Ureter (tissue), 1 donor: Measurements from ENCODE around the gene CAMK2B. TPM values are rescaled to one million over a fixed set of nuclear protein-coding genes. Genes with fewer than 3 reads are reported as not detected.

Source experiments
- DNase-seq: peaks from one replicate; pipeline ENCODE4 v3.0.0-alpha.2; 2020; ENCODE audit warnings: low spot score
- total RNA-seq: library from RNA; stranded (reverse); gene quantifications from one replicate; pipeline ENCODE4 v1.2.4, GENCODE V29; 2023
- donor health status: DM: yes; HTN: yes; CAD: no.

Gene CAMK2B
- total RNA-seq, 1 donor from 2014 or later: not detected

DNA sequence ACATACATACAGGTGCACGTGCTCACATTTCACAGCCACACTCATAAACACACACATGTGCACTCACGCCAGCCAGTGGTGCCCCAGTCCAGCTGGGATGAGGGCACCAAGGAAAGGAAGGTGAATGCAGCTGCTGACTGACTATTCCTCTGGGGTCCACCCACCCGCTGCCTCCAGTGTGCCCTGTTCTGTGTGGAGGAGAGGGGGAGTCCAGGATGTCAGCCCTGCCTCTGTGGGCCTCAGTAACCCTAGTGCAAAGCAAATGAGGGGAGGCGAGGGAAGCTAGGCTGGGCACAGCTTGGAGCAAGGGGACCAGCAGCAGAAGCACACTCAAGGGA, 67.0 kb downstream of the CAMK2B start:
- DNase-seq: no peak

DNA sequence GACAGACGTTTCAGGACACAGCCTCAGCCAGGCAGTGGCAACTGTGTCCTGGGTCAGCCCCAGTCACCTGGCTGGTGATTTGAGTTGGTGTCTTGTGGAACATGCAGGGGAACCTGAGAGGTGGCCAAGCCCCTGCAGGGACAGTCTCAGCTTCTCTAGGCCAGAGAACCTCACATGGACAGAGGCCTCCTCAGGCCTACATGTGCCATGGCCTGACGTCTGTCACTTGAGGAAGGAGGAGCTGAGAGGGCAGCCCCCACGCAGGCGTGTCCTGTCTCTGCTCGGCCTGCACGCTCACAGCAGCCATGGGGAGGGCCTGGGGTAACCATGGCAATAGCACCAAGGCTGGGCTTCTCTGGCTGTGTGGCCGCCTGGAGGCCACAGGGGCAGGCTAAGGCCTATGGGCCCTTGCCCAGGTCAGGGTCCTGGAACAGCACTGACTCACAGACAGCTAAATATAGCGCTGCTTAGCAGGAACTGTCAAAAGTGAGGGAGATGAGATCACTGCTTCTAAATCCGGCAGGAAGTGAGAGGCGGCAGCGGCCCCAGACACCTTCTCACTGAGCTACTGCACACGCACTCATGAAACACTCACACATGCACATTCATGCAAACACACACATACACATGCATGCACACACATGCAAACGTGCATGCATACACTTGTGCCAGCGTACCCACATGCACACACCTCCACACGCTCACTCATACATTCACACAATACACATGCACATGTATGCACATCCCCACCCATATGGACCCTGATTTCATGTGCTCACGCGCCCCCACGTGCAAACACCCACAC, 67.6 kb downstream of the CAMK2B start:
- DNase-seq: peak; percentile 61

DNA sequence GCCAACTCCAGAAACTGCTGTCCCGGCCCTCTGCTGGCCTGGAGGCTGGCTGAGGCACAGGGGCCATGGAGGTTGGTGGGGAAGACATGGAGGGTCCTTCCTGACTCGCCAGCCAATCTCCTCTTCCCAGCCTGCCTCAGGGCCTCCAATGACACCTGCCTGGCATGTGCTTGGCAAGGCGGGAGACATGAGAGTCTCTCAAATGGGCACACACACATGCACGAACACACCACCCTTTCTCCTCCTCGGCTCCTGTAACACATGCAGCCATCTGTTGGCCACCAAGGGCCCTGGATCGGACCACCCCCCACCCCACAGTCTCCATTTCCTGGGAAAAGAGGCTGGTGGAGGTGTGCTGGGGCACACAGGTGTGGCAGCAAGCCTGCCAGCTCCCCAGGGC, 68.2 kb downstream of the CAMK2B start:
- DNase-seq: no peak

DNA sequence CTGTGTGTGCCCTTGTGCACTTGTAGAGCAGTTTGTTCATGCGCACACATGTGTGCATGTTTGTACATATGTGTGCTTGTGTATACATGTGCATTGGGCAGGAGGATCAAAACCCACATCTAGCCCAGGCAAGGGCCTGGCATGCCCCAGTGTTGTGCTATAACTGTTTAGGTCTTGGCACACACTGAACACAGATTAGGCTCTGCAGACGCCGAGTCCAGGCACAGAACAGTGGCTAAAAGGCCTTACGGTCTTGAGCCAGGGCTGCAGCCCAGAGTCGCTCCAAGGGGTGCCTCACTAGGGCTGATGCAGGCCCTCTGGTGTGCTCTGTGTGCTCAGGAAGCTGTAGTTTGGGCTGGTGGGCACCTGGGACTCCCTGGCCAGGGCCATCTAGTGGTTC, 68.9 kb downstream of the CAMK2B start:
- no peak for DNase-seq

DNA sequence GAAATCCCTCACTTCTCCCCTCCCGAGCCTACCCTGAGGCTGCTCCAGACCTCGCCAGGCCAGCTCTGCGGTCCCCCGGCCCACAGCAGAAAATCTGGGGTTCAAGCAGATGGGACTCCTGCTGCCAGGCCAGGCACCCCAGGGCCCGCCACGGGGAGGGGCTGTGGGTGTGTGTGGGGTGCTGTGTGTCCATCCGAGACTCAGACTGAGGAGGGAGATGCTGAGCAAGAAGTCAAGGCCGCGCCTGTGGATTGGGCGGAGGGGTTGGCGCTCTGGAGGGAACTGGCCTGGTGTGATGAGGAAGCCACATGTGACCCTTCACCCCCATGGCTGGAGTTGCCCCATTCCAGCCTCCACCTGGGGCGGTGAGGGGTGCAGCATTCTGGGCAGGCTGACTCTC, 73.5 kb downstream of the CAMK2B start:
- no peak for DNase-seq

DNA sequence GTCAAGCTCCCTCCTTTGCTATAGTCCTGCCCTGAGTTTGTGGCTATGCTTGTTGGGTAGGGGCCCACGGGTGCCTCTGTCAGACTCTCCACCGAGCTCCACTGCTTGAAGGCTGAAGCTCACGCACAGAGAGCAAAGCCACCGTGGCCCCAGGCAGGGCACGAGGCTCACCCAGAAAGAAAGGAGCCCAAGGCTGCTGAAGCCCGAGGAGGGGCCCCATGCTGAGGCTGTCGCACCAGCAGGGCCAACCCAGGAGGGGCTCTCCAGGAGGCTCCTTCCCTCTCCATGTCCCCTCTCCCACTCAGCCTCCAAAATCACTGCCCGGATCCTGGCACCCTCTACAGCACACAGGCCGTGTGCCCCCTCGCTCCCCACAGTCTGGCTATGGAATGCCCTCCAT, 74.1 kb downstream of the CAMK2B start:
- DNase-seq: no peak

DNA sequence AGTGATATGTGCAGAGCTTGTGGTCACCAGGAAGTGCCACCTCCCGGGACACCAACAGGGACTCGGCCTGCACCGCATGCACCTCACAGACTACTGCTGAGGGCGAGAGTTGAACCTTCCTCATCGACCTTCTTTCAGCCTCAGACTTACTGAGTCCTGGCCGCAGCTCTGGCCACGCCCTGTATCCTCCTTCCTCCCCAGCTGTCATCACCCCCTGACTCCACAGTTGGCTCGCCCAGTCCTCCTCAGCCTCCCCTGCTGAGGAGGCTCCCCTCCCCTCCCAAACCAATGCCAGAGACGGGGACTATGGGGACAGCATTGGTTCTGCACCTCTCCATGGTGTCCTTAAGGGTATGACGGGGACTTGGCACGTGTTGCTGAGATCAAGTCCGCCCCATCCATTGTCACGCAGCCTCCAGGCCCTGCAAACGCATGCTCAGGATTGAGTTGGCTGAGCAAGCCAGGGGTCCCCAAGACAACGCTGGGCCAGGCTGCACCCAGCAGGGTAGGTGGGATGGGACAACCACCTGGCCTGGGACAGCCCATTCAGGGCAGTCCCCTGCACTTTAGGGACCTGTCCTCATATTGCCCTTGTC, 75.7 kb downstream of the CAMK2B start:
- DNase-seq: no peak

DNA sequence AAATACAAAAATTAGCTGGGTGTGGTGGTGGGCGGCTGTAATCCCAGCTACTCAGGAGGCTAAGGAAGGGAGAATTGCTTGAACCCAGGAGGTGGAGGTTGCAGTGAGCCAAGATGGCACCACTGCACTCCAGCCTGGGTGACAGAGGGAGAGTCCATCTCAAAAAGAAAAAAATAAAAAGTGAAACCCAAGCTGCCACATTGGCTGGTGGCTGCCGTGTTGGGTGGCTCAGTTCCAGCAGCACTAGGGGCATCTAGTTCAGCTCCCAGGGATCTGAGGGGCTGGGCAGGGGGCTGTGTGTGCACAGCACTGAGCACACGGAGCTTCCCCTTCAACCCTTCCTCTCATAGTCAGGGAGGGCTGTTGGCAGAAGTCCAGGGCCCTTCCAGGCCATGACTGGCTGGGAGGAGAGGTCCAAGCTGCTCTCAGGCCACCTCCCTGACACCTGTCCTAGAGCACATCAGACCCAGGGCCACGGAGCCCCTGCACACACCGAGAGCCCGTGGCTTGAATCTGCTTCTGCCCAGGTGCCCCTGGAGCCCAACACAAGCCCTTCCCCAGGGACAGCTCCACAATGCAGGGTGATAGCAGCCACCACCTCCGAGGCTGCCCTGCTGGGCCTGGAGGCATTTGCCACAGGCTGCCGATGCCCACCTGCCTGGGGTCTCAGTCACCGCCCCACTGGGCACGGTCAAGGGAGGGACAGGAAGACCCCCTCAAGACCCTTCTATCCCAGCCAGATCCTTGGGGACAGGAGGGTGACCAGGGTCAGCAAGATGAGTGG, 77.3 kb downstream of the CAMK2B start:
- no peak for DNase-seq

DNA sequence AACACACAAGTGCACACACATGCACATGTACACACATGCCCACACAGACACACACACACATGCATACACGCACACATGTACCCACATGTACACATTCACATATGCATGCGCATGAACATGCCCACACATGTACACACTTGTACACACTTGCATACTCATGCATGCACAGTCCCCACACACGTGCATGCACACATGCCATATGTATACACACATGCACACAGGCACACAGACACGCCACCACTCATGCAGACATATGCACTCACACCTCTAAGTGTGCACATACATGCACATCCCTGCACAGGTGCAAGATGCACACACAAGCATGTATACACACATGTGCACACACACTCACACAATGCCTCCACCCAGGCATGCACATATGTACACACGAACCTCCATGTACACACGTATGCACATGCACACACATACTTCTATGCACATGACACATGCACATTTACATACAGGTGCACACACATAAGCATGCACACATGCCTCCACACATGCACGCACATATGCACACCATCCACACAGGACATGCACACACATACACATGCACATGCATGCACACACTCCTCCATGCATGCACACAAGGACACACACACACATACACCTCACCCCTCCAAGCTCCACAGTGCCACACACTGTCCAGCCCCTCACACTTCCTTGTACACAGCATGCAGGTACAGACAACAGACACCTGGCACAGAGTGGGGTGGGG, 78.8 kb downstream of the CAMK2B start:
- DNase-seq: no peak

DNA sequence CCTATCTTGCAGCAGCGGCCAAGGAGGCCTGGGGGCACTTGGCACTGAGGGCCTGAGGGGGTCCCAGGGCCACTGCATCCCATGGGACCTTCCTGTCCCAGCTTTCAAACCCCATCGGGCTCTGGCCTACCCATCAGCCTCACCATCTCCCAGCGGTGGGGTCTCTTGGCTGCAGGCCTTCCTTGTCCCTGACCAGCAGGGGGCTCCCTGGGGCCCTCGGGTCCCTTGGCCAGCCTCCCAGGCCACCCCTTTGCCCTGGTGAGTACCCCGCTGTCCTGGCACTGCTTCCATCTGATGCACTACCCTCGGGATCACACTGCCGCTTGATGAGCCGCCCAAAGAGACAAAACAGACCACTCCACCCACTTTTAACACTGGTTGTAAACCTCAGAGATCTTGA, 81.1 kb downstream of the CAMK2B start:
- DNase-seq: no peak

DNA sequence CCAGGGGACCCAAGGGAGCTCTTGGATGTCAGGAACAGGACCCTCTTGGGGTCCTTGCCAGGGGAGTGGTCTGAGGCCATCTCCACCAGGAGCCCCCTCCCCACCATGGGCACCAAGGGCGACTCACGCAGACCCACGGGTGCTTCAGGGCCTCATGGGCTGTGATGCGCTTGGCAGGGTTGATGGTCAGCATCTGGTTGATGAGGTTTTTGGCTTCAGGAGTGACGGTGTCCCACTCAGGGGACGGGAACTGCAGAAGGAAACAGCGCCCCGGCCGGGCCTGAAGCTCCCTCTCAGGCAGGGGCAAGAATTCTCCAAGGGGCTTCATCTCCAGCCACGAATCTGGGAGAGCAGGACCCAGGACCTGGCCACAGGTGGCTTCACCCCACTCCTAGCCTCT, 83.3 kb downstream of the CAMK2B start:
- no peak for DNase-seq

DNA sequence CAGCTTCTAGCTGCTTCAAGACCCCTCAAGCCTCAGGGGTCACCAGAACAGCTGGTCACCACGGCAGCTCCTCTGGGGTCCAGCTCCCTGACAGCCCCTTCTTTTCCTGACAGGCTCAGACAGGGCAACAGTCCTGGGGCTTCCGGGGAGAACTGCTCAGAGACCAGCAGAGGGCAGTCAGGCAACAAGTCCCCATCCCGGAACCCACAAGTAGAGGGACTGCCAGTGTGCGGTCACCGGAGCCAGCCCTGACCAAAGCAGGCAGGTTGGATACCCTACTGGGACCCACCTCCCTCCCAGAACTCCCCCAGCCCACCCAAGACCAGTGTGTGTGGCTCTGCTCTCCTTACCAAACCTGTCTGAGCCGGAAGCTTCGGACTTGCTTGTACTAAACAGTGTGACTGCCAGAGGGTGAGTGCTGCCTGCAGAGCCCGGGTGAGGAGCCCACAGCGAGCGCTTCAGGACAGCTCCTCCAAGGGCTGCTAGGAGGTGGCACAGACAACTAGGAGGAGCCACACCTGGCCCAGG, 84.3 kb downstream of the CAMK2B start:
- DNase-seq: peak; percentile 81

DNA sequence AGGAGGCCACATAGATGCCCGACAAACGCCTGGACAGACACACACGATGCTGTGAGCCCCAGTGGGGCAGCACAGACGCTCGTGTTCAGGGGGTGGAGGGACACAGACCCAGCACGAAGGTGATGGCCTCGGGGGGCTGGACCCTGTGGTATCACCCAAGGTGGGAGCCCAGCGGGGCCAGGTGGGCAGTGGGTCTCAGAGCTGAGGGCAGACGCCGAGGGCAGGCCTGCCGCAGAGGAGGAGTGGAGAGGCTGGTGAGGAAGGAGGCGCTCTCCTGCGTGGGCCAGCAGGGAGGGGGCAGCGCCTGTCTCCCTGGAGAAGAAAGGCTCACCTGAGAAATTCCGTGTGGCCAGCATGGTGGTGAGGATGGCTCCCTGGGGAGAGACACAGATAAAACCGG, 85.0 kb downstream of the CAMK2B start:
- no peak for DNase-seq

DNA sequence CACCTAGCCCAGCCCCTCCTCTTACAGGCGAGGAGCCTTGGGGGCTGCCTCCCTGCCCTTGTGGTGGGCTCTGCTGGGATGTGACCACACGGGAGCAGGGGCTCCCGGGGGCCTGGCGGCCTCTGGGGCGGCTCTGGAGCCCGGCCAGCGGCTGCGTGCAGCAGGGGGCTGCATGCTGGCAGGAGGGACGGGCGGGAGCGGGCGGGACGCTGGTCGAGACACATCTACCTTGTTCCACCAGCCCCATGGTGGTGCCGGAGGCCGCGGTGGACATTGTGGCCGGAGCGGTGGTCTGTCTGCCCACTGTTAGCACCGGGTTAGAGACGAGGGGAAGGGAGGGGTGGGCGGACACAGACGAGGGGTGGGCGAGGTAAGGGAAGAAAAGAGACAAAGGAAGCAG, 86.0 kb downstream of the CAMK2B start:
- DNase-seq: no peak

DNA sequence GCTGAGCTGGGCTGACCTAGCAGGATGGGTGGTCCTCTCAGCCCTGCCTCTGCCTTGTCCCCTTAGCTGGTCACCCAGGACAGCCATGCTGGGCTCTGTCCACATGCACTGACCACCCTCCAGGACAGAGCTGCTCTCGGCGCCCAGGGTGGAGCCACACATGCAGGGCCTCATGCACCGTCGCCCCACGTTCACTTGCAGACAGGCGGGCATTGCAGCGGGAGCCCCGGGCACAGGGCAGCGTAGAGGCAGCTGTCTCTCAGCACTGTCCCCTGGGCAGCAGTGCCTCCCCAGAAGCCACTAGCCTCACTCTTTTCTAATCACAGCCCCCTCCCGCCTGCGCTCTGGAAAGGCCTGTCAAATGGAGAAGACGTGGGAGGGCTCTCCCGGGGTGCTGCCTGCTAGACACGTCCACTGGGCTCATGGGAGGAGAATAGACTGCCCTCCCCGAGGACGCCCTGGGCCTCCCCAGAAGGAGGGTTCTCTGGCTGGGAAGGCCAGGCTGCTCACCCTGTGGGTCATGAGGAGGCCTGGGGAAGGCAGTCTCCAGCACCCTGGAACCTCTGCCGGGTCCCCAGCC, 87.2 kb downstream of the CAMK2B start:
- no peak for DNase-seq

DNA sequence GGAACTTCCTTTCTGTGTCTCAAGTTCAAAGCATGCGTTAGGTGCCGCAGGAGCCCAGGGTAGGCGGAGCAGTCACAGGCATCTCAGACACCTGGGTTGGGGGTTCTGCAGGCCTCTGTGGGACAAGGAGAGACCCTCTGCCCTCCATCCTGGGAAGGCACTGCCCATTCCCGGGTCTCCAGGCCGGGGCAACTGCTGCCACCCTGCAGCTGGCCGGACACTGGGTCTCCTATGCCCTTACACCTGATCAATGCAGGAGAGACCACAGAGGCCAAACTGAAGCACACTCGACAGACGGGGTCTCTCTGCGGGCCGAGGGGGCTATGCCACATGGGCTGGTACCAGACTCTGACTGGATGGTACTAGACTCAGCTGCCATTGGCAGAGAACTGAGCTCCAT, 87.7 kb downstream of the CAMK2B start:
- no peak for DNase-seq

DNA sequence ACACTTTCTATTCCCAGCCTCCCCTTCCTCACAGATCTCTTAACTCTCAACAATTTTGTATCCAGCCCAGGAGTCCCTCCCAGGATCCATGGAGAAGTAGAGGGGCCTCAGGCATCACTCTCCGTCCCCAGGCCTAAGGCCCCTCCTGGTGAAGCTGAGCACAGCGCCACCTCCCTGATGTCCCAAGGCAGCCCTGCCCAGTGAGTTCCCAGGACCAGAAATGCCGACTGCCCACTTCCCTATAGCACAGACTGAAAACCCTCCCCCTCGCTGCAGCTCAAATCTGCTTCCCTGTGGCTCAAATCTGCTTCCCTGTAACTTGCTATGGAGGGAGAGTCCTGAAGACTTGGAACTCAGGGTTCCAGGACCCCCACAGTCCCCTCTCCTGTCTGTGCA, 89.1 kb downstream of the CAMK2B start:
- DNase-seq: no peak

DNA sequence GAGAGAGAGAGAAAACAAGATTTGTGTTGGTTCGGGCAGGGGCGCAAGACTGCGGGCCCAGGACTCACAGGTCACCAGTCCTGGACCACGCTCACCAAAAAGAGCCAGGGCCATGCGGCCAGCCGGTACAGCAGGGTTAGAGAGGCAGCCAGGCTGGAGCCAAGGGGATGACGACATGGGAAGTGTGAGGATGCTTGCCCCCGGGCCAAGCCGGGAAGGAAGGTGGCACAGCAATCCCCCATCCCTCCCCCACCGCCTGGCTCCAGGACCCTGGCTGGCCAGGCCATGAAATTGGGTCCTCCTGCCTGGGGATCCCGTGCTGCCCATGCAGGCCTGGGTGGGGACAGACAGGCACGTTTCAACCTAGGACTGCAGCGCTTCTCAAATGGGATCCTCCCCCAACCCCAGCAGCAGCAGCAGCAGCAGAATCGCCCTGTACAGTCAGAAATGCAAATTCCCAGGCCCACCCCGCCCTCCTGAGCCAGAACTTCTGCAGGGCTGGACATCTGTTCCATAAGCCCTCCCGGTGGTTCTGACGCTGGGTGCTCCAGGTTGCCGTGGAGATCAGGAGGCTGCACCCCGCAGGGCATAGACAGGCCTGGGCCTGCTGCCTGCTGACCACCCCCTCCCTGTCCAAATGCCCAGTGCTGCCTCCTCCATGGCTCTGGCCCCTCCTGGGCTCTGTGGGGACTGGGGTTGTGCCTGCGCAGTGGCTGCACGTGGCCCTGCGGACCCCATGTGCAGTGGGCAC, 89.6 kb downstream of the CAMK2B start:
- DNase-seq: no peak

DNA sequence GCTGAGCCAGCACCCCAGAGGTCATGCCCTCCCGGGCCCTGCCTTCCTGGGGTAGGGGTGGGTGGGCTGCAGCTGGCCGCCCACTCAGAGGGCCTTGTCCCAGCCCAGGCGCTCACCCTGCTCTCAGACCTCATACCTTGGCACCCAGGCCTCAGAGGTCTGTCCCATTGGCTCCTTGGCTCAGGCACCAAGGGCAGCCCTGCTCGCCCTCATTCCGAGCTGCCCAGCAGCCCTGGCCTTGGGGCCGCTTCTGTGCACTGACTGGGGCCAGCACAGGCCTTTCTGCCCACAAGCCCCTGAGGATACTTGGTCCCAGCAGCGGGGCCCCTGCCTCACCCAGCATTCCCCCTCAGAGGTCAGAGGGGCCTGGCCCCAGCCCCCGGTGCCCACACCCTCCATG, 90.3 kb downstream of the CAMK2B start:
- no peak for DNase-seq

DNA sequence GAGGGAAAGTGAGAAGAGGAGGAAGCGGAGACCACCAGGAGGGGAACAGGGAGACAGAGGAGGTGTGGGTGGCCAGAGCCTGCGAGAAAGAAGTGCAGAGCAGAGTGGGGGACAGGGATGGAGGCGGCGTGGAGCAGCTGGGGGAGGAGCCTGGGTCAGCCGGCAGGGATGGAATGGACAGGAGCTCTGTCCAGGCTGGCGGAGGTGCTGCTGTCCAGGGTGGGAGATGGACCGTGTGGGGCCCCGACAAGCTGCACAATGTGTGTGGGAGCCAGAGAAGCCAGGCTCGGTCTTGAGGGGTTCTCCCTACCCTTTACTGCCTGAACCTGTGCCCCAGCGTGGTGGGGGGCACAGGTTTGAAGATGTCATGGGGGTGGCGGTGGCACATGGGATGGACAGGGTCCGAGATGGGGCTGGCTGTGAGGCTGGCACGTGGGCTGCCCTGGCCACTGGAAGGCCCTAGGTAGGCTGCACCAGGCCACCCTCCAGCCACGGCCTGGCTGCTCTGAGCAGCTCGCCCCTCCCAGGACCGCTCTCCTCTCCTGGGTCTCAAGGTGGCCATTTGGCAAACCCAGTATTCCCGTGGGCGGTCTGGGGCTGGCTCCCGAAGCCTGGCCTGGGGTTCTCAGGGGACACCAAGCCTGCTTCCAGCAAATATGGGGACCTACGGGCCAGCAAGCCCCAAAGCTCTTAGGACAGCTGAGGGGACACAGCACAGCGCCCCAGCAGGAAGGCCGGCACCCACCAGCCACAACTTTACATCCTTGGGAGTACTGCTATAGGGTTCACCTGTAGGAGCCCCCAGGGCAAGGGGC, 92.3 kb downstream of the CAMK2B start:
- no peak for DNase-seq
